Thoracic aorta (tissue), 2 donors: ENCODE measurements around the gene RWDD4. TPM values are rescaled to one million over a fixed set of nuclear protein-coding genes. Genes with fewer than 3 reads are reported as not detected.

Experiments
- ATAC-seq: fragments of 150-250 bp; one replicate; pipeline ENCODE4 v1.8.0; 2017; ENCODE audit warnings: low read depth; ENCODE audit not compliant: insufficient number of reproducible peaks, low FRiP score
- DNase-seq: peaks from one replicate; pipeline ENCODE4 v3.0.0-alpha.2; 2020; ENCODE audit warnings: low spot score
- H3K27ac ChIP-seq, 2 donors: fragments of 200-600 bp; sonication (generic); 1 replicate in 1 of 2; 2 replicates in 1 of 2; pipeline ENCODE4 v1.5.1; 2016; ENCODE audit warnings: mild to moderate bottlenecking in 2 of 2, moderate library complexity in 2 of 2
- H3K27me3 ChIP-seq: fragments of 200-600 bp; sonication (generic); replicated peaks from 2 replicates; pipeline ENCODE4 v1.6.0; 2016; ENCODE audit warnings: mild to moderate bottlenecking; ENCODE audit not compliant: insufficient read depth
- H3K36me3 ChIP-seq: fragments of 200-600 bp; sonication (generic); one replicate; pipeline ENCODE4 v1.5.1; 2016
- H3K4me1 ChIP-seq, 2 donors: fragments of 200-600 bp; sonication (generic); 1 replicate in 1 of 2; 2 replicates in 1 of 2; pipeline versions ENCODE4 v1.5.1 to v1.6.0; 2016; ENCODE audit warnings: low read depth in 2 of 2, mild to moderate bottlenecking in 1 of 2; ENCODE audit not compliant: control insufficient read depth in 1 of 2
- H3K4me3 ChIP-seq: fragments of 200-600 bp; sonication (generic); 2 replicates; pipeline ENCODE4 v1.5.1; 2016; ENCODE audit warnings: mild to moderate bottlenecking
- H3K9me3 ChIP-seq: fragments of 200-600 bp; sonication (generic); 2 replicates; pipeline ENCODE4 v1.5.1; 2016
- total RNA-seq, 2 donors: library from RNA; depleted of rRNA; stranded (reverse); fragments of >200 nt; gene quantifications; one replicate each; pipeline versions ENCODE4 v1.1.0 to v1.2.3, GENCODE V29; 2016
- TF ChIP-seq, protein P1 (sequence below): fragments of 200-600 bp; sonication (generic); IDR thresholded peaks from one replicate; pipeline ENCODE4 v1.5.1; 2019; ENCODE audit warnings: antibody characterized with exemption

Gene RWDD4
- total RNA-seq, 2 donors from 2014 or later, result 15.2 to 35.6 TPM

GRCh38 chr4:183626168-183626567 is 32.8 kb downstream of the RWDD4 start:
- H3K36me3 ChIP-seq, result no peaks in the 10 kb centered on the region
- H3K4me3 ChIP-seq, result no peak overlapping the region
- H3K9me3 ChIP-seq, result no peaks in the 10 kb centered on the region
- DNase-seq (no peak), ATAC-seq (no peak)
- no peak overlapping the region for H3K27ac ChIP-seq
- no peaks in the 10 kb centered on the region for H3K4me1 ChIP-seq
- H3K27me3 ChIP-seq, result no peaks in the 10 kb centered on the region
- TF ChIP-seq, protein P1, sequence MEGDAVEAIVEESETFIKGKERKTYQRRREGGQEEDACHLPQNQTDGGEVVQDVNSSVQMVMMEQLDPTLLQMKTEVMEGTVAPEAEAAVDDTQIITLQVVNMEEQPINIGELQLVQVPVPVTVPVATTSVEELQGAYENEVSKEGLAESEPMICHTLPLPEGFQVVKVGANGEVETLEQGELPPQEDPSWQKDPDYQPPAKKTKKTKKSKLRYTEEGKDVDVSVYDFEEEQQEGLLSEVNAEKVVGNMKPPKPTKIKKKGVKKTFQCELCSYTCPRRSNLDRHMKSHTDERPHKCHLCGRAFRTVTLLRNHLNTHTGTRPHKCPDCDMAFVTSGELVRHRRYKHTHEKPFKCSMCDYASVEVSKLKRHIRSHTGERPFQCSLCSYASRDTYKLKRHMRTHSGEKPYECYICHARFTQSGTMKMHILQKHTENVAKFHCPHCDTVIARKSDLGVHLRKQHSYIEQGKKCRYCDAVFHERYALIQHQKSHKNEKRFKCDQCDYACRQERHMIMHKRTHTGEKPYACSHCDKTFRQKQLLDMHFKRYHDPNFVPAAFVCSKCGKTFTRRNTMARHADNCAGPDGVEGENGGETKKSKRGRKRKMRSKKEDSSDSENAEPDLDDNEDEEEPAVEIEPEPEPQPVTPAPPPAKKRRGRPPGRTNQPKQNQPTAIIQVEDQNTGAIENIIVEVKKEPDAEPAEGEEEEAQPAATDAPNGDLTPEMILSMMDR, result no peak

- Histone ChIP-seq H3K9me3 (no peaks in the 10 kb centered on the region), H3K36me3 (no peaks in the 10 kb centered on the region), H3K4me1 (no peaks in the 10 kb centered on the region), H3K27me3 (no peaks in the 10 kb centered on the region), H3K4me3 (no peak overlapping the region), H3K27ac (no peak overlapping the region)
- ATAC-seq (no peak), DNase-seq (no peak)
- TF ChIP-seq, protein P1, result no peak
Measured at GRCh38 chr4:183624548-183624947, 34.4 kb downstream of the RWDD4 start.

GRCh38 chr4:183621875-183622274 is 37.1 kb downstream of the RWDD4 start:
- Histone ChIP-seq H3K27me3 (no peaks in the 10 kb centered on the region), H3K4me1 (no peaks in the 10 kb centered on the region), H3K36me3 (no peaks in the 10 kb centered on the region), H3K4me3 (no peak overlapping the region), H3K9me3 (no peaks in the 10 kb centered on the region), H3K27ac (no peak overlapping the region)
- DNase-seq (no peak), ATAC-seq (no peak)
- TF ChIP-seq, protein P1, result no peak

DNA sequence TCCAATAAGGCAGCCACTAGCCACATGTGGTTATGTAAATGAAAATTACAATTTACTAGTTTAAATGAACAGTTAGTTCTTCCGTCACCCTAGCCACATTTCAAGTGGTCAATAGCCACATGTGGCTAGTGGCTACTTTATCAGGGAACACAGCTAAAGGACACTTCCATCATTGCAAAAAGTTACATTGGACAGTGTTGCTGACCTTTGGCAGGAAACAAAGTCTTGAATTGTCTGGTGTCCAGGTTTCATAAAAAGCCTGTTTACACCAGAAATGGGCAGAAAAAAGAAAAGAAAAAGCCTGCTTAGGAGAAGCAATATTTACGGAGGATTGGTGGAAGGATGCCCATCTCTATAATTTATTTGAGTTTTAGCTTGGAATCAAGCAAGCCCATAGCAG is 38.6 kb downstream of the RWDD4 start:
- ATAC-seq, result no peak

DNA sequence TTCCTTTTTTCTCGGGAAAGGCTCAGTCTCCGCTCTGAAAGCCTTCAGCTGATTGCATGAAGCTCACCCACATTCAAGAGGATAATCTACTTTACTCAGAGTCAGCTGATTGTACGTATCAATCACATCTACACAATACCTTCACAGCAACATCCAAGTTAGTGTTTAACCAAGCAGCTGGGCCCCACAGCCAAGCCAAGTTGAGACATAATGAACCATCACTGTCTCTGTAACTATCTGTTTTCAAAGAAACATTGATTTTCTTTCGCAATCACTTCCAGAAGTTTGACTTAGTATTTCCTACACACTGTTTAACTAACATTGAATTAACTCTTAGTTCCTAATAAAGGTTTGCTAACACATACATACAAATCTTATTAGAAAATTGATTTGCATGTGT is 40.3 kb downstream of the RWDD4 start:
- no peak overlapping the region for H3K4me3 ChIP-seq
- H3K27ac ChIP-seq, result no peak overlapping the region
- no peaks in the 10 kb centered on the region for H3K4me1 ChIP-seq
- no peak for DNase-seq
- no peaks in the 10 kb centered on the region for H3K27me3 ChIP-seq
- ATAC-seq, result no peak
- no peaks in the 10 kb centered on the region for H3K36me3 ChIP-seq
- no peaks in the 10 kb centered on the region for H3K9me3 ChIP-seq
- TF ChIP-seq, protein P1, result no peak

More for the DNA sequence above, 38.6 kb downstream of the RWDD4 start:
- H3K27me3 ChIP-seq, result no peaks in the 10 kb centered on the region
- no peaks in the 10 kb centered on the region for H3K9me3 ChIP-seq
- DNase-seq, result no peak
- no peak overlapping the region for H3K4me3 ChIP-seq
- TF ChIP-seq, protein P1, result no peak
- H3K27ac ChIP-seq, result no peak overlapping the region
- no peaks in the 10 kb centered on the region for H3K4me1 ChIP-seq
- H3K36me3 ChIP-seq, result no peaks in the 10 kb centered on the region
